ENCODE results near the gene NPS.

Gene NPS

DNA sequence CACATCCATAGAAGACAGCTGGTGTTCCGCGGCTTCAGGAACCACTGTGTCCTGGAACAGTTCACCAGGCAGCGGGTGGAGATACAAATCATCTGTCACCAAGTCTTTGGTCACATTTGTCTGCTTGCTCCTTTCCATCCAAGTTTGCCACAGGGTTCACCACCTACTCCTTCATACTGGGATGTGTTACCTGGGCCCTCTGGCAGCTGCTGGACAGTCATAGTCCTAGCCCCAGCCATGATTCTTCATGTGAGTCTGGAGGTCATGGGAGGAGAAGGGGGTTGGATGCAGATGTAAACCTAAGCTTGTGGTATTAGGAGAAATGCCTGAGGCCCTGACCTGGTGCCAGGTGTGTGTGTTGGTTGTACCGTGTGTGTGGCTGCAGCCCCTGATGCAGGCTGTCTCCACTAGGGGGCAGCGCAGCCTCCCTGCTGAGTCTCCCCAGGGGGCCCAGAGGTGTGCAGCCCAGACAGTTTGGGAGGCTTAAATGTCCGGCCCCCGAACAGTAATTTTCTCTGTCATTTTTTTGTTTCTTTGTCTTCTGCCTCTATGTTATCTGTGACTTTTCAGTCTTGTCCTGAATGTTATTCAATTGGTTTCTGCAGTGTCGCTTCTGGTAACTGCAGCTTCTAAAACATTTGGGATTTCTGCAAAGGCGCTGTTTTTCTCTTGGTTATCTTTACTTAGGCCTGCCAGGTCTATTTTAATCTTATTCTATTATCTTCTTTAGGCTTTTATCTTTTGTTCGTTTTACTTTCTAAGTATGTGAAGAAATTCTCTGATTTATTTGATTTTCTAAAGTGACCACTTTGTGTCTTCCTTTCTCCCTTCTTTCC, 14.8 kb downstream of the NPS start:
- peak in 1 of 2 donors; percentile 2 for DNase-seq

- DNase-seq = no peak
Measured at GRCh38 chr10:127564644-127565043, 15.5 kb downstream of the NPS start.

GRCh38 chr10:127565583-127565982, 16.5 kb downstream of the NPS start:
- no peak for DNase-seq

- DNase-seq = no peak
Measured at GRCh38 chr10:127569210-127569609, 20.1 kb downstream of the NPS start.

GRCh38 chr10:127570036-127570435, 20.9 kb downstream of the NPS start:
- DNase-seq = no peak

GRCh38 chr10:127571386-127571785, 22.3 kb downstream of the NPS start:
- DNase-seq = no peak

DNA sequence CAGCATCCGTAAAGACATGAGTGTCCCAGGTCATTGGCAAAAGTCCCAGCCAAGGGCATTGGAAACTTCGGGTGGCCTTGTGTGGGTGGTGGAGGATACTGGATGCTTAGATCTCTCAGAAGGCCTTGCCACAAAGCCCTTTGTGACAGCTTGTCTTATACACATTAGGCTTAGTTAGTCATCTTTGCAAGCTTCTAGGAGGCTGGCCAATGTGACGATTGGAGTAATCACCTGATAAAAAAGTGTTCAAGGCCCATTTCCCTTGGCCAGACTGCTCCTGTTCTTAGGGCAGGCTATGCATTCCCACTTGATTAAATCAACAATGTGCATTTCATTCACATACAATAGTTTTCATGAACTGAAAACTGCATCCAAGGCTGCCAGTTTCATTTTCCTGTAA, 26.9 kb downstream of the NPS start:
- no peak for DNase-seq

- DNase-seq = no peak
Measured at GRCh38 chr10:127576740-127577161, 27.6 kb downstream of the NPS start.

DNA sequence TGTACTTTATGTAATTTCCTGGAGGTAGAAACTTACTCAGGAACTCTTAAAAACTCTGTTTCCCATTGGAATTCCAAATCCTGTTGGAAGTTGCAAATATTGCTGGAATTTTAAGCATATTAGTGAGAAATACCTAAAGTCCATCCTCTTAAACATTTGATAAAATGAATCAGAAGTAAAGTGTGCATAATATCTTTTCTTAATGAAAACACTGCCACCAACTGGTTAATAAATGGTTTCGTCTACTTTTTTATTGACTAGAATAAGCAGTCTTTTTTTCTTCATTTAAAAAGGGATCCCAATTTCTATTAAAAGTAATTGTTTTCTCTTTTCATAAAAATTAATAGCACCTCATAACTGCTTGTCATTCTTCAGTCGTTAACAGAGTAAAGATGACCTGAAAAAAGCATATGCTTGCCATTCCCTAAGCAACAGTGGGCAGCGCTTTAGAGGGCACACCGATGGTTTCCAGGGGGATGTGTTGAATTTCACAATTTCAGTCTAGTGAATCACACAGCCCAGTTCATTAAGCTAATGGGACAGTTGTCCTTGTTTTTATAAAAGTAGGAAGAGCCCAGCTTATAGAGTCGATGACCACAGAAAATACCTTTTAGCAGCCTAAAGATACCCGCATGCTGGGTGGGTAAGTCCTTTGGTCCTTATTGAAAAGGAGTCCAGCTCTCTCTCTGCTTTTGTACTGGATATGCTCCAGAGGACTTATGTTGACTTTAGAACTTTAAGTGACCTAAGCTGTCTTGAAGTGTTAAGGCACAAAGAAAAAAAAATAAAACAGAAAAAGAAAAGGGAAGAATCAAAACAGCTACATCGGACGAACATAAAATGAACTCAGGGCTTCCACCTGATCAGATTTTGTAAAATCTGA, 28.5 kb downstream of the NPS start:
- DNase-seq = no peak

DNA sequence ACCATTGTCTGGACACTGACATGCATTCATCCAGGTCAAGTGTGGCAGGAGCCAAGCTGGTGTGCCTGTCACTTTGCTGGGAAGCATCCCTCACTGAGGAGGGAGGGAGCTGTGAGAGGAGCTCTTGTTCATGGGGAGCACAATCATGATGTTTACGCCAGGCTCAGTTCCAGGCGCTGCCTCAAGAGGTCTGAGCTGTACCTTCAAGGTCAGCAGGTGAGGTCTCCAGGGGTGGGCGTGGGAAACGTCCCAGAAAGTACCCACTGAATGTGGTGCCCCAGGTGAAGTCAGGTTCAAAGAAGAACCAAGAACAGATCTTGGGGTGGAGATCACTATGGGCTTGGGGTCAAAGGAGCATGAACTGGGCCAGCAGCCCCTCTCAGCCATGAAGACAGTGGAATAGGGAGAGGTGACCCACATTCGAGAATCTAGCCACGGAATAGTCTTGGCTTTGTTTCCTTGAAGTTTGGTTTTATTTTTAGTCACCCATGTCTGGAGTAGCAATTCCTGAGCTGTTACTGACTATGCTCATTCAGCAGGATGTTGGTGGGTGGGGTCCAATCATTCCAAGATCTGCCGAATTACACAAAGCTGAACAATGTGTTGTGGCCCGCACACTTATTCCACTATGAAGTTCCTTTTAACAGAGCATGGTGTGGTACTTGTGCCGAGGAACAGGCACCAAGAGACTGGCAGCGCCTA, 29.3 kb downstream of the NPS start:
- DNase-seq = no peak

DNA sequence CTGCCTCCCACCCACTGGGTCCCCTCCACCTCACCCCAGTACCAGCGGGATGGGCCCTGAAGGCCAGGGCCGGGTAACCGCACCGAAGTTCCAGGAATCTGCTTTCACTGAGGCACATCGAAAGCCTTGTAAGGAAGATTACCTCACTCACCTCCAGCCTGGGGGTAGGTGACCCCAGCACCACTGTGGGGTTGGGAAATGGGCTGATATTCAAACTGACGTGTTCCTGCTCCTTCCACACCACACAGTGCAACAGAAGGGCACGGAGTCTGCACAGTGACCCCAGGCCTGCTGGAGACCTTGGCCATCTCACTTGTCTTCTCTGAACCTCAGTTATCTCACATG, 29.8 kb downstream of the NPS start:
- DNase-seq = no peak

GRCh38 chr10:127579640-127580039, 30.5 kb downstream of the NPS start:
- DNase-seq = no peak

- no peak for DNase-seq
Measured at GRCh38 chr10:127580822-127581221, 31.7 kb downstream of the NPS start.

DNA sequence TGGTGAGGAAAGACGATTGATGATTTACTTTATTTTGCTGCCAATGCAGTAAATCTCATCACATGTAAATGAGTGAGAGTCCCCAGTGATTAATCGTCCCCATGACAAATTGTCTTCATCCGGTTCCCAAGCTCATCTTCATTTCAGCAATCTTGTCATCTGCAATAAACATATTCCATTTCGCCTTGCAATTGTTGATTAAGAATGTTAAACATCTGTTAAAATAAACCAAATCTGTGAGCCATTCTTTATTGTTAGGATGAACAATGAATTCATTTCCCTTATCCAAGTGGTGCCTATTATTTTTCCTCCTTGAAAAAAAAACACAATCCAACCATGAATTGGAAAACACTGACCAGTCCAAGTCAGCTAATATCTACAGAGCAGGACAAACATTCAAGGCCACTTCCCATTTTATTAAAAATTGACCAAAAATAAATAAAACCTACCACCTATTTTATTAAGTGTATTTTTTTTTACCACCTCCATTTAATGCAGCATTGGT, 36.5 kb downstream of the NPS start:
- DNase-seq = no peak

GRCh38 chr10:127587668-127588365, 38.7 kb downstream of the NPS start:
- DNase-seq = no peak

DNA sequence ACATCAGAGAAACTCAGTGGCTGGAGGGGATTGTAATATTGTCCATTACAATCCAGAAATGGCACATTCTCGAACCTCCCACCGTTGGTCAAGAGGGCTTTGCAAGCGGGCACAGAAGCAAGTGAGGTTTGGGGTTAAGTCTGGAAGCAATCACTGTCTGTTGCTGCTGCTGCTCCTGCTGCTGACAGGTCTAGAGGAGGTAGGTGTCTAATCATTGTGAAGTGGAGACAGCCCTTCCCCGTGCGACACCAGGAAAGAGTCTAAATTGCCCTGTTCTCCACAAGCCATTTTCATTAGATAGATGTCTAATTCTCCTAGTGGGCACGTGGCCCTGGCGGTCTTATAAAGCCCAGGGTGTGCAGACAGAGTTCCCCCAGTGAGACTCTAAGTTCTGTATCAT, 43.5 kb downstream of the NPS start:
- no peak for DNase-seq

DNA sequence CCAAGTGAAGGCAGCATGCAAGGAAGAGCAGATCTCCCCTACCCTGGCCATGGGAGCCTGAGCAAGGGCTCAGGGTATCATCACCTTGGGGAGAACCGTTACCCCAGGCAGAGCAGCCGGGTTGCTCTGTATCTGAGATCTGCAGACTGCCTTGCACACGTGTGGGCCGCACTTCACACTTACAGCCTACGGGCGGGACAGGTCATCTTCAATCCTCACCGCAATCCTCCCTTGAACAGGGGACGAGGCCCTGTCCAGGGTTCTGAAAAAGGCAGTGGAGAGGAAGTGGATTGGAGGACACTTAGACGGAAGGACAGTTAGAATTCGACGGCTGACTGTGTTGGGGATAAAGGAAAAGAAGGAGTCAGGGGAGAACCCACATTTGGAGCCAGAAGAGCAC, 51.4 kb downstream of the NPS start:
- no peak for DNase-seq

Data from CD4-positive, alpha-beta T cell treated with Interferon alpha-2 for 1 hour (primary cell).